ENCODE measurements around the gene ZNF878.
"Not testable (repeated sequence)": the region's sequence is repeated elsewhere in the genome, so short reads cannot be mapped to it uniquely, and the experiment has no call there.

Gene ZNF878

GRCh38 chr19:12052497-12053169 lies at the start of gene ZNF878:
Gene ZNF878, minus strand, starts transcription at chr19:12052961. Its CDS starts 160 bp downstream, at chr19:12052801.
- peak in 2 of 3 experiments; percentile 24 for DNase-seq (ENCODE audit: low read depth in 3 of 3)

GRCh38 chr19:12098040-12098439 lies 45.3 kb upstream of the ZNF878 start:
- DNase-seq (ENCODE audit: low read depth in 3 of 3): no peak

DNA sequence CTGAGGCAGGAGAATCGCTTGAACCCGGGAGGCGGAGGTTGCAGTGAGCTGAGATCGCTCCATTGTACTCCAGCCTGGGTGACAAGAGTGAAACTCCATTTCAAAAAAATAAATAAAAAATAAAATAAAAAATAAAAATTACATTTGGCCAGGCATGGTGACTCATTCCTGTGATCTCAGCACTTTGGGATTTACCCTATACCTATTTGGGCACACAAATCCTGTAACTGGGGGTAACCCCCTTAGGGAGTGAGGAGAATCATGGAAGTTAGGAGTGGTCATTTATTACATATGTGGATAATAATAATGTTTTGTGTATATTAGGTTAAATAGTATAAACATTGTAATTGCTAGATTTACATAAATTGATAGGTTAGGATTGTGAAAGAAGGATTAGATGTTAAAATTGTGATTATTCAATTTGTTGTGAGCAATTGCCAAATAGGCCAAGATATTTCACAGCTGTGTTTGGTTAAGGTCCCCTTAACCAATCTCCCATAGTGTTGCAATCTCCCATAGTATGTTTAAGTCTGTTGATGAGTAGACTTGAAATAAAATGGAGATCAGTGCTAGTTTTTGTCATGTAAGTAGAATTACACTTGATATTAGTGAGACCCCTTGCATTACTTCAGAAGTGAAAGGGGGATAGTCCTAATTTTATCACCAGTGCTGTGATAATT lies 42.5 kb upstream of the ZNF878 start:
- no peak for DNase-seq (ENCODE audit: low read depth in 3 of 3)

GRCh38 chr19:12093777-12094176 lies 41.0 kb upstream of the ZNF878 start:
- DNase-seq (ENCODE audit: low read depth in 3 of 3): no peak

GRCh38 chr19:12092956-12093355 lies 40.2 kb upstream of the ZNF878 start:
- no peak for DNase-seq (ENCODE audit: low read depth in 3 of 3)

GRCh38 chr19:12092065-12092867 lies 39.5 kb upstream of the ZNF878 start:
- DNase-seq (ENCODE audit: low read depth in 3 of 3): peak; percentile 9 to 35 (median 29)

DNA sequence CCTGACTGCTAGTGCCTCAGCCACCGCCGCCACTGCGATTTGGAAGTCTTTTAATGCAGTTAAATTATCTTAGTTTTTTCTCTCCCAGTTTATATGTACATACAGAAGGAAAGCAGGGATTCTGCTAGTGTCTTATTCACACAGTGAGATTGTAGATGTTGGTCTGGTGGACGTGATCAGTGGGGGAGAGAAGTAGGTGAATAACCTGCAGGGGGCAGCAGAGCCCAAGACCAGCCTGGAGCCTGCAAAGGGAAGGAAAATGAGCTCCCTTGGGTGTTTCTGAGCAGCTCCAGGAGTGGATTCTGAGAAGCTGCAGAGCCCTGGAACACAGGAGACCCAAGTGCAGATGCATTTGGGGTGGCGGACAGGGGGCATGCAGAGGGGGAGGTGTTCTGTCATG lies 38.0 kb upstream of the ZNF878 start:
- DNase-seq (ENCODE audit: low read depth in 3 of 3): peak; percentile 26 to 36 (median 34)

GRCh38 chr19:12085074-12085818 lies 32.5 kb upstream of the ZNF878 start:
- DNase-seq (ENCODE audit: low read depth in 3 of 3): no peak

DNA sequence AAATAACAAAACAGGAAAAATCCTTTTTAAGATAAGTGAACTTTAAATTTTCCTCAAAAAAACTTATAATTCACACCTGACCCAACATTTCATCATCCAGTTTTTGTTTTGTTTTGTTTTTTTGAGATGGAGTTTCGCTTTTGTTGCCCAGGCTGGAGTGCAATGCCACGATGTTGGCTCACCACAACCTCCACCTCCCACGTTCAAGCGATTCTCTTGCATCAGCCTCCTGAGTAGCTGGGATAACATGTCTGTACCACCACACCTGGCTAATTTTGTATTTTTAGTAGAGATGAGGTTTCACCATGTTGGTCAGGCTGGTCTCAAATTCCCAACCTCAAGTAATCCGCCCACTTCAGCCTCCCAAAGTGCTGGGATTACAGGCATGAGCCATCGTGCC lies 30.6 kb upstream of the ZNF878 start:
- DNase-seq (ENCODE audit: low read depth in 3 of 3): not testable (repeated sequence)

GRCh38 chr19:12077375-12077774 lies 24.6 kb upstream of the ZNF878 start:
- no peak for DNase-seq (ENCODE audit: low read depth in 3 of 3)

DNA sequence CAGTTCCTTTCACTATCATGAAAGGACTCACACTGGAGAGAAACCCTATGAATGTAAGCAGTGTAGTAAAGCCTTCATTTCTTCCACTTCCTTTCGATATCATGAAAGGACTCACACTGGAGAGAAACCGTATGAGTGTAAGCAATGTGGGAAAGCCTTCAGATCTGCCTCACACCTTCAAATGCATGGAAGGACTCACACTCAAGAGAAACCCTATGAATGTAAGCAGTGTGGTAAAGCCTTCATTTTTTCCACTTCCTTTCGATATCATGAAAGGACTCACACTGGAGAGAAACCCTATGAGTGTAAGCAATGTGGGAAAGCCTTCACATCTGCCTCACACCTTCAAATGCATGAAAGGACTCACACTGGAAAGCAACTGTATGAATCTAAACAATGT lies 23.6 kb upstream of the ZNF878 start:
- DNase-seq (ENCODE audit: low read depth in 3 of 3): not testable (repeated sequence)

DNA sequence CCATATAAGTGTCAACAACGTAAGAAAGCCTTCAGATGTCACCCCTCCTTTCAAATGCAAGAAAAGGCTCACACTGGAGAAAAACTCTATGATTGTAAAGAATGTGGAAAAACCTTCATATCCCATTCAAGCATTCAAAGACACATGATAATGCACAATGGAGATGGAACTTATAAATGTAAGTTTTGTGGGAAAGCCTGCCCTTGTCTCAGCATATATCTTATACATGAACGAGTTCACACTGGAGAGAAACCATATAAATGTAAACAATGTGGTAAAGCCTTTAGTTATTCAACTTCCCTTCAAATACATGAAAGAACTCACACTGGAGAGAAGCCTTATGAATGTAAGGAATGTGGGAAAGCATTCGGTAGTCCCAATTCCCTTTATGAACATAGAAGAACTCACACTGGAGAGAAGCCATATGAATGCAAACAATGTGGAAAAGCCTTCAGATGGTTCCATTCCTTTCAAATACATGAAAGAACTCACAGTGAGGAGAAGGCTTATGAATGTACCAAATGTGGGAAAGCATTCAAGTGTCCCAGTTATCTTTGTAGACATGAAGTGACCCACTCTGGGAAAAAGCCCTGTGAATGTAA lies 22.9 kb upstream of the ZNF878 start:
- no peak for DNase-seq (ENCODE audit: low read depth in 3 of 3)

DNA sequence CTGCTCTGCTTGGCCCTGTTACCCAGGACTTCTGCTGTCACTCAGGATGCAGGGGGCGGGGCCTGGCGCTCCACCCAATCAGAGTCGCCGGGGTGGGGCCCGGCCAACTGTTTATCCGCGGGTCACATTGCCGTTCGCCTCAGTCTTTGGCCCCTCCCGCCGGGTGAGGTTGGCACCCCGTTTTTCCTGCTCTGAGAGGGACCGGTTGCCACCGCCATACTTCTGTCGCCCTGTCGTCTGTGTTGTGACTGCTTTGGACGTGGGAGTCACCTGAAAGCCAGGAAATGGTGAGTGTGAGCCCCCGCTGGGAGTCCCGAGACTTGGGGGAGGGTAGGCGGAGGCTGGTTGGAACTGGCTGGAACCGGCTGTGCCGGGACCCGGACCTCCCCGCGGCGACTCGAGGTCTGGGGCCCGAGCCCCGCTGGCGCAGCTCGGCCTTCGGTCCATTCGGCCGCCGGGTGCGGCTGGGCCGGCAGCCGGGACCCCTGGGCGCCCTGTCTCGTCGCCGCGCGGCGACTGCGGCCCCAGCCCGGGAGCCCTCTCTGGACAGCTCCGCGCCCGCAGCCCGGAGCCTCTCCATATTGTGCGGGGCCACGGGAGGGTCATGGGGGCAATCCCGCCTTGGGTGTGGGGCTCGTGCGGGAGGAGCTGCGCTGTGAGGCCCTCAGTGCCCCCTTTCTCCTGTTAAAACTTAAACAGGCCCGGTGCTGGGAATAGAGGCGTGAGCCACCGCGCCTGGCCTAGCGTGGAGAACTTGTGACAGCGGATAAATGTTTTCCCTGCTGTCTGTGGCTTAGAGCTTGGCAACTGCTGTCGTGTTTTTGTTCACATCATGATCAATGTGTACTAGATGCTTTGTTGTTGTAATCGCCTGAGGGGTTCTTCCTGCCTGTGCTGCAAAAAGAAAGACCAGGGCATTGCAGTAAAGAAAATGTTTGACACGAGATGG lies 12.1 kb upstream of the ZNF878 start, which contains the start of gene ZNF844:
Gene ZNF844, plus strand, starts transcription at position 142 of the 949 bp plus-strand sequence. Its CDS starts 143 bp downstream, at position 285.
- DNase-seq (ENCODE audit: low read depth in 3 of 3): peak; percentile 45 to 50 (median 46)

GRCh38 chr19:12055784-12056183 lies 3.0 kb upstream of the ZNF878 start:
- no peak for DNase-seq (ENCODE audit: low read depth in 3 of 3)

DNA sequence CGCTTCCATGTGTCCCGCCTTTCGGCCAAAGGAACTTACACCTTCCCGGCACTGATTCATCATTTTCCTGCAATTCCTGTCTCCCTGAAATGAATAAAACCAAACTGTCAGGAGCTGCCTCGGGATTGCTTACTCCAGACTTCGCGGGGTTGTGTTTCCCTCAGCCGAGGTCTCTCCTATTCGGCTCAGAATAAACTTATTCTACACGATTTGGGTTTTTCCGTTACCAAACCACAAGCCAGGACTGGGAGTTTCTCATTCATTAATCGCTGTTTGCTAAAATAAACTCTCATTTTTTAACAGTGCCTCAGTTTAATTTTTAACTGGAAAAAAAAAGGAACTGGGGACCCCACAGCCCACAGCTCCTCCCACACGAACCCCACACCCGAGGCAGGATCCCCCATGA lies 667 bp downstream of the ZNF878 start:
- no peak for DNase-seq (ENCODE audit: low read depth in 3 of 3)

DNA sequence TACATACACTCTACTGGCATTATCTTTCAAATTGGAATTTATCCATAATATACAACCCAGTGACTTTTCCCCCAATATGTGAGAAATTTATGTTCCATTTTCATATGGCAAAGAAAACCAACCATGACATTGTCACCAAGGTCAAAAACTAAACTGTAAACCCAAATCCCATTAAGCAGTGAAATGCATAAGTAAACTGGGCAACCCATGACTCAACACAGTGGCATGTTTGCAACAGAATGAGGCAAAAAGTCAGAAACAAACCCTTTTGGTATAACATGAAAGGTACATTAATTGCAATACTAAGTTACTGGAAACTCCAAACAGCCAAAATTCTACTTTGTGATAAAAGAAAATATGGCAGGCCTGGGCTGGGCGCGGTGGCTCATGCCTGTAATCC lies 4.9 kb downstream of the ZNF878 start:
- DNase-seq (ENCODE audit: low read depth in 3 of 3): no peak

- no peak for DNase-seq (ENCODE audit: low read depth in 3 of 3)
Measured at GRCh38 chr19:12043752-12044422, 8.9 kb downstream of the ZNF878 start.

- no peak for DNase-seq (ENCODE audit: low read depth in 3 of 3)
Measured at GRCh38 chr19:12042893-12043292, 9.9 kb downstream of the ZNF878 start.

All from stimulated activated CD4-positive, alpha-beta T cell treated with anti-CD3 and anti-CD28 coated beads, TNF-alpha, amount 100 ng/mL, for 4 hours (primary cell).